Left renal cortex interstitium (tissue), 4 donors: ENCODE results near the gene RFX2. TPM values are rescaled to one million over a fixed set of nuclear protein-coding genes. Genes with fewer than 3 reads are reported as not detected.
A peak's percentile ranks its signal among the peaks of the same experiment; 100 is the strongest.
"Not testable (repeated sequence)": the region's sequence is repeated elsewhere in the genome, so short reads cannot be mapped to it uniquely, and the experiment has no call there.

ENCODE experiments used
- DNase-seq, 4 donors: peaks; one replicate each; pipeline ENCODE4 v3.0.0-alpha.2; 2013; ENCODE audit warnings: low read depth in 4 of 4, low spot score in 2 of 4, missing footprints in 1 of 4
- polyA plus RNA-seq, 4 donors: library from polyadenylated mRNA; unstranded; fragments of 120-200 nt; gene quantifications; one replicate each; pipeline ENCODE4 v1.2.1, GENCODE V29; 2013; ENCODE audit not compliant: insufficient read length in 4 of 4

RFX2 gene
- polyA plus RNA-seq, 4 donors, result 6.7 to 11.1 (median 8.8) TPM

DNA sequence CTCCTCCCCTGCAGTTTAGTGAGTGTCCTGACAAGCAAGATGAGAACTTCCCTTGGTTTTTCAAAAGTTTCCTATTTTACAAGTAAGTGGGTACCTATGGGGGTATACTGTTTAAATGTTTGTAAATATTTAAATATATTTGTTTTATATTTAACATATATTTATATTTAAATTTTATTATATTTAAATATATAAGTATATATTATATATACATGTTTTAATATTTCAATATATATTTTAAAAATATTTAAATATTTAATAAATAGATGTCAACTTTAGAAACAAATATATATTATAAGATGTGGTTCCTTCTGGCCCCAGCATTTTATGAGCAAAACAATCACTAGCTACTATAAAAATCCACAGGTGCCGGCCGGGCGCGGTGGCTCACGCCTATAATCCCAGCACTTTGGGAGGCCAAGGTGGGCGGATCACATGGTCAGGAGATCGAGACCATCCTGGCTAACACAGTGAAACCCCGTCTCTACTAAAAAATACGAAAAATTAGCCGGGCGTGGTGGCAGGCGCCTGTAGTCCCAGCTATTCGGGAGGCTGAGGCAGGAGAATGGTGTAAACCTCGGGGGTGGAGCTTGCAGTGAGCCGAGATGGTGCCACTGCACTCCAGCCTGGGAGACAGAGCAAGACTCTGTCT is 3.5 kb downstream of the RFX2 start:
- not testable (repeated sequence) for DNase-seq

DNA sequence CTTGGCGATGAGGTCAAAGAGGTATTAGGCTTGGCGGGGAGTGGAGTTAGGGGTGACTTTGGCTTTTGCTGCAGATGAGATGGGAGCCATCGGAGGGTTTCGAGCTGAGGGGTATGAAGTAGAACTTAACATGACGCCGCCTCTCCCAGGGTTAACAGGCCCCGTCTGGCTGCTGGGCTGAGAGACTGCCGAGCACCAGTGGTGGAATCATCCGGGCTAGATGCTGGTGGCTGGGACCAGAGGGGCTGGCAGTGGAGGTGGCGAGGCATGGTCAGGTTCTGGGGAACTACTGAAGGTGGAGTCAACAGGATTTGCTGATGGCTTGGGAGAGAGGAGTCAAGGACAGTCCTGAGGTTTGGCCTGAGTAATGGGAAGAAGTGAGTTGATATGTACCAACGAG is 4.9 kb downstream of the RFX2 start:
- no peak for DNase-seq

DNA sequence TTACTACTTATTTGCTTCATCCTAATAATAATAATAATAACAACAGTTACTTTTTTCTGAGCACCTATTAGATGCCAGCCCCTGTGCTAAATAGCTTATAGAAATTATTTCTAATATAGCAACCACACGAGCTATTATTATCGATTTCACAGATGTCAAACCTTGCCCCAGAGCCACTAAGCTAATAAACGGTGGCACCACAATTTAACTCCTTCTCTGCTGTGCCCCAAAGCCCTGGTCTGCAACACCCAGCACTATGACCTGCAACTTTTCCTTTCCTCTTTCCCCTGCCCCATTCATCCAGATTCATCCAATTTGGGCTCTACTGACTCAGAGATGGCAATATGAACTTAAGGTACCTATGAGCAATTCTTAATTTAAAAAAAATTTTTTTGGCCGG is 6.4 kb downstream of the RFX2 start:
- no peak for DNase-seq

DNA sequence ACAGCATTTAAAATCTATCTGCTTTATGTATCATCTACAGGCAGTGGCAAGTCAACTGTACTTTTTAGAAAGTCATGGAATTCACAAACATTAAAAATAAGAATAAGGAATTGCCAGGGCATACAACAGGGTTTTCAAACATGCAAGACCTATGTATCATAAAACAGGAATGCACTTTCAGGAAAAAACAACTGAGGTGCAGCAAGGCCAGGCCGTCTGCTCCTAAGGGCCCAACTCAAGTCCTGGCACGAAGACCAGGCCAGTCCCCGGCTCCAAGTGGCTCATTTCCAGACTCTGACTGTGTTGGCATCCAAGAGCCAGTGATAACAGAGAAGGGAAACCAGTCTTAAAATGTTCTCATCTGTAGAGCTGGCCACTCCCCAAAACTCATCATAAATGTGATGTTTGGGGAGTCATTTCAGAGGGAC is 7.1 kb downstream of the RFX2 start:
- DNase-seq, result no peak

DNA sequence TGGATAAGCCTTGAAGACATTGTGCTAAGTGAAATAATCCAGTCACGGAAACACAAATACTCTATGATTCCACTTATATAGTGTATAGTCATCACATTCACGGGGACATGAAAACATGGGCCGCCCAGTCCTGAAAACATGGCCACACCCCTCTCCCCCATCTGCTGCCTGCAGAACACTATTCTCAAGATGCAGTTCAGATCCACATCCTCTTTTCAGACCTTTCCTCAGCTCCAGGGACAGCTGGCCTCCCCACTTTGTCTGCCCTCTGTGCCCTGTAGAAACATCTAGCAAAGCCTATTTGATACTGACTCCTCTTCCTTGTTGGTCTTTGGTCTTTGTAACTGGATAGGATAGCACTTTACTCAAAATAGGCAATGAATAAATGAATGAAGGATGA is 8.3 kb downstream of the RFX2 start:
- DNase-seq, result no peak

DNA sequence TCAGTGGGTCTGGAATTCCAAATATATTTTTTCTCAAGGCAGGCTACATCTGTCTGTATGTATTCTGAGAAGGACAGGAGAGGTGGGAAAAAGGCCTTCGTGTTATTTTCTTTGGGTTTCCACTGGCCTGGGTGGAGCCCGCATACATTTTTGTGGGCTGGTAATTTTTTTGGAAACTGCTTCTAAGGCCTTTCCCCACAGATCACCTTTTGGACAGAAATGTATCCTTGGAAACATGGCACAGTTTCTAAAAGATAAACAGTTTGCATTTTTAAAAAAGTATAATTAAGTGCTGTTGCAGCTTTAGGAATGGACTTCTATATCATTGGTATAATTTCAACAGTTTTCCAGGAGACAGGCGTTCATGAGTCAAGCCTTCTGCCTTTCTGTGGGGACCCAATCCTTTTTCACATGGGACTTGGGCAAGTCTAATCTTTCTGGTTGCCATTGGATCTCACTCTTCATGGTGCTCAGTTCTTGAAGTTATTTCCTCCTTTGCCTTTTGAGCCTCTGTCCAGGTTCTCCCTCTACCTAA is 8.9 kb downstream of the RFX2 start:
- DNase-seq, result no peak

DNA sequence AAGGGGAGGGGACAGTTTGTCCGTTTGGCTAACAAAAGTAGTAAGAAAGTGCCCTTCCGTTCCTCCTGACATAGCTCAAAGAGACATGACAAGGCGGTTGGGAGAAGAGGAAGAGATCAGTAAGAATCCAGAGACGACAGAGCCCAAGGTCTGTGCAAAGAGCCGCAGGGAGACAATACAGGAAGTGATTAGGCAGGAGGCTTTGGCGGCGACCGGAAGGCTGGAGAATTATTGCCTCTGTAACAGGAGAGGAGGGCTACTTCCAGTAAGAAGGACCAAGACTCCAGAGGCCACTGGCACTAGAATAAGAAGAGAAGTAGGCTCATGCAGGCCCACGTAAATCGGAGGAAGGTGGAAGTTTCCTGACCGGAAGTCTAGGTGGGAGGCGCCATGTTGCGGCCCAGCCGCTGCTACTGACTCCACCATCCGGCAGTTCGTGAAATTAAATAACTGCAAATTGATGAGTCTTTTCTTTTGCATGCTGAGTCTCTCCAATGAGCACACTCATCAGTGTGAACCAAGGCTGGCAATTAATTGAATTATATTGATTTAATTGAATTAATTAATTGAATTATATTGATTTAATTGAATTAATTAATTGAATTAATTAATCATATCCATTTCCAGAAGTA is 9.9 kb downstream of the RFX2 start:
- DNase-seq, result no peak

DNA sequence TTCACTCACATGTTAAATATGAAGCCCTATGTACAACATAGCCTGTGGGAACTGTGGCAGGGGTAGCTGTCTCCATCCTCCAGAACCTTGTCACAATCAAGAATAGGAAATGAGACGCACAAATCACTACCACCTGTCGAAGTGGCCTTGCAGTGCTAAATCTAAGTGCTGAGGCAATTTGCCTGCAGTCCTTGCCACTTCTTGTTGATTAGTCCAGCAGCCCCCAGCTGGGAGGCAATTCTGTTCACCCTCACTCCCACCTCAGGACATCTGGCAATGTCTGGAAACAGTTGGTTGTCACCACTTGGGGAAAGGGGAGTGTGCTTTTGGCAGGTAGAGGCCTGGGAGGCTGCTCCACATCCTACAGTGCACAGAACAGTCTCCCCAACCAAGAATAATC is 10.7 kb downstream of the RFX2 start:
- DNase-seq, result no peak

DNA sequence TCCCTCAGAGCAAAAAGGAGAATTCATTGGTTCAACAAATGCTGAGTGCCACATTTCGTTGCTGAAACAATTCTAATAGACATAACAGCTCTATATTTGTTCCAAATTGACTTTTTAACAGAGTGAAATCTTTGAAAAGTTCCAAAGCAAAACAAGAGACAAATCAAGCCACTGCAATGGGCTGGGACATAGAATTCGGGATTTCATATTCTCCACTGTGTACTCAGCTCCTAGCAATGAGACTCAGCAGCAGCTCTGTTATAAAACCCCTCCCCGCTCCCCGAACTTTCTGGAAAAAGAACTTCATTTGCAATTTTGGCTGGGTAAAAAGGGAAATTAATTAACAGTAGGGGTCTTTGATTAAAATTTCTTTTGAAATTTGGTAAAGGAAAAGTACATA is 11.3 kb downstream of the RFX2 start:
- DNase-seq, result no peak

DNA sequence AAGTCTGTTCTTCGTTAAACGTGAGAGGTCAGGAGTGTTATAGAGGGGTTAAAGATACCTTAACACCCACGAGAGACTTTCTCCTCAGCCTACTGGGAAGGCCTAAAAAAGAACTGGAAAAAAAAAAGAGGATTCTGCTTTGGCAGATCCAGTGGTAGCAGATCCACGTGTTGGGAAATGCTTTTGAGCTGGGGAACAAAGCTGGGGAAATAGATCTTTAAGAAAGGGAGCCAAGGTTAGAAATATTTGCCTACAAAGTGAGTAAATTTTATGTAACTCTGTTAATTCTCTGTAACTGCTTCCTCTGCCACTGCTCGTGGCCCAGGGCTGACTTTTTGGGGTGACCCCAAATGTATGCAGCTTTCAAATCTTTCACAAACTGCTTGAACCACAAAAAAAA is 11.7 kb downstream of the RFX2 start:
- DNase-seq, result no peak

DNA sequence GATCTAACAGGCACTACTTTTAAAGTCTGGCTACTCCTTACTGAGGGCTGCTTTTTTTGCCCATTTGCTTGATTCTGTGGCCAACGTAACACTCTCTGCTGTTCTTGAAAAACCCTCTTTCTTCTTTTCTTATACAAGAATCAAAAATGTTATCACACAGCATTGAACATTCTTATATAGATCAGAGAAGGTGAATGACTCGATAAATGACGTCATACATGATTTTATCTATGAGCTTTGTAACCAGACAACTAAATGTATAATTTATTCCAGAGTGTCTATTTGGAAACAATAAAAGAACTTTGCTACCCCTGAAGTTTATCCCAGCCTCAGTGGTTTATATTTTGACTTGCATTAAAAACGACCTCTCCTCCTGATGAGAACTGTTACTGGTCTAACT is 12.4 kb downstream of the RFX2 start:
- DNase-seq, result no peak

DNA sequence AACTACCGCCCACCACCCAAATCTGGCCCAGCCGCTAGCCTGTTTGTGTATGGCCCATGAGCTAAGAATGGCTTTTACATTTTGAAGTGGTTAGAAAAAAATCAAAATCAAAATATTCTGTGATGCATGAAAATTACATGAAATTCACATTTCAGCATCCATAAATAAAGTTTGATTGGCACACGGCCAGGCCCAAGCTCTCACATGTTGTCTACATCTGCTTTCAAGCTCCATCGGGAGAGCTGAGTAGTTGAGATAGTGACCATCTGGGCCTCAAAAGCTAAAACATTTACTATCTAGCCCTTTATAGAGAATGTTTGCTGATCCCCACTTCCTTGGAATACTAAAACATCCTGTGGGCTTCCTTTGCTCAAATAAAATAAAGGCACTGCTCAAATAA is 14.5 kb downstream of the RFX2 start:
- DNase-seq, result no peak

DNA sequence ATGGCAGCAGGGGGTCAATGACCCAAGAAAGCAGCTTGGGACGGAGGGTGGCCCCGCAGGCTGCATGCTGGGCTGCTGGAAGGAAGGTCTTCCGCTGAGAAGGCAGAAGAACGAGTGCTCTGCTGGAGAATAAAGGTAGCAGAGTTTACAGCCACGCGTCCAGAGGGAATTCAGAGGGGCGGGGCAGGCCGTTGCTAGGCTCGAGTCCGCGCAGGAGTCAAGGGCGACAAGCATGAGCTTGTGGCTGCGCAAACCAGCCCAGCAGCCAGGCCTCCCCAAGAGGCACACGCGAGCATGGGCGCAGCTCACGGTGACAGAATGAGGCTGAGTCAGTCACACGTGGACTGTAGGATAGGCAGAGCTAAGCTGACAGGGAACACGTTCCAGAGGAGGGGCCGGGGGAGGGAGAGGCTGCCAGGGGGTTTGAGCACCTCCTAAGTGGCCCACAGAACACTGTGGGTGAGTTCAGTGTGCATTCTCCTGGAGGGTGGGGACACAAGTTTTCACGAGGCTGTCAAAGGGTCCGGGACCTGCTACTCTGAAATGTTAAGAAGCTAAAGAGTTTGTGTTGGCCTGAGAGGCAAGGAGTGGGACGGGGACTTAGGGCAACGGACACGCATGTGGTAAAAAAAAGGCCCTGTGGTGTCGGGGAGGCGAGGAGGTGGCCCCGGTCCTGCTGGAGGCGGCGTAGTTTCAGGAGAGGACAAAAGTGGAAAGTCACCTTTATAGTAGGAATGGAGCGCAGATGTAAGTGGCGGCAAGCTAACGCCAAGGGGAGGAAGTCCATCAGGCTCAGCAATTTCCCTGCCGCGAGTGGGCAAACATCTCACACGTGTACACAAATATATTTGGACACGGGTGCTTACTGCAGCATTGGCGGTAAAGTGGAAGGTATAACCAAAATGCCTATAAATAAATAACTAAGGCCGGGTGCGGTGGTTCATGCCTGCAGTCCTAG is 17.7 kb downstream of the RFX2 start:
- DNase-seq, result peak in 1 of 4 donors; percentile 65

DNA sequence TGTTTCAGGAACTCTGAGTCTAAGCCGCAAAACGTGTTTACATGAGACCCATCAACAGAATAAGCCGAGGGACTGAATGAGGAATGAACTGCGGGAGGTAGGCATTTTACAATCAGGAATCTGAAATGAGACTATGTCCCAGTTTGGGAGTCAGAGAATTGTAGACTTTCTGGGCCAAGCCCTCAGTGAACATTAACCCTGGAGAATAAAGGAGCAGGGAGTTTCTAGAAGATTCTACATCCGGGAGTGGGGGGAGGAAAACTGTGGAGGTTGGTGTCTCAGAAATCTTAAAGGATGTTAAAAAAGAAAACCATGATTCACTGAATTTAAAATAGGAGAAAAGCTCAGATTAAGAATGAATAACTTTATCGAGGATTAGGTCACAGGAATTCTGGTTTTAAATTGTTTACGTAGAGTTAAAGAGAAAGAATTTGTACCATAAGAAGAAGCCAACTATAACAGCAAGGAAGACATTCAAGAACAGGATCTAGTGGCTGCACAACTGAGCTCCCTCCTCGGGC is 18.5 kb downstream of the RFX2 start:
- no peak for DNase-seq

DNA sequence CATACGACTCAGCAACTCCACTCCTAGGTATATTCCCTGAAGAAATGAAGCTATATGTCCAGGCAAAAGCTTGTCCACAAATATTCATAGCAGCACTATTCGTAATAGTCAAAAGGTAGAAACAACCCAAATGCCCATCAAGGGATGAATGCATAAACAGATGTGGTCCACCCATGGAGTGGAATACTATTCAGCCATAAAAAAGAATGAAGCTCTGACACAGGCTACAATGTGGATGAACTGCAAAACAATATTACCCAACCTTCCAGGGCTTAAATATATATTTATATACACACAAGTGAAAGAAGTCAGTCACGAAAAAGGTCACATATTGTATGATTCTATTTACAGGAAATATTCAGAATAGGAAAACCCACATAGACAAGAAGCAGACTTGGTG is 19.7 kb downstream of the RFX2 start:
- DNase-seq, result no peak

DNA sequence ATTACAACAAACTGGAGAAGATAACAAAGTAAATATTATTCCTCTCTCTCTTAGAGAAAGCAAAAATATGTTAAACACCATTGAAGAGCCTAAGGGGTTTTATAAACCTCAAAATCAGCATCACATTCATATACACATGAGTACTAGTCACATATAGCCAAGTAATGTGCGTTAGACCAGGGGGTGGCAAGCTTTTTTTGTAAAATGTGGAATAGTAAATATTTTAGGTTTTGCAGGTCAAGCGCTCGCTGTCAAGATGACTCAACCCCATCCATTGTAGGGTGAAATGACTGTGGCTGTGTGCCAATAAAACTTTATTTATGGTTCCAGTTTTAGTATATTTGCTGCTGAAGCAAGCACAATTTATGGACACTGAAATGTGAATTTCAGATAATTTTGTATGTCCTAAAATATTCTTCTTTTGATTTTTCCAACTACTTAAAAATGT is 21.7 kb downstream of the RFX2 start:
- DNase-seq, result no peak

DNA sequence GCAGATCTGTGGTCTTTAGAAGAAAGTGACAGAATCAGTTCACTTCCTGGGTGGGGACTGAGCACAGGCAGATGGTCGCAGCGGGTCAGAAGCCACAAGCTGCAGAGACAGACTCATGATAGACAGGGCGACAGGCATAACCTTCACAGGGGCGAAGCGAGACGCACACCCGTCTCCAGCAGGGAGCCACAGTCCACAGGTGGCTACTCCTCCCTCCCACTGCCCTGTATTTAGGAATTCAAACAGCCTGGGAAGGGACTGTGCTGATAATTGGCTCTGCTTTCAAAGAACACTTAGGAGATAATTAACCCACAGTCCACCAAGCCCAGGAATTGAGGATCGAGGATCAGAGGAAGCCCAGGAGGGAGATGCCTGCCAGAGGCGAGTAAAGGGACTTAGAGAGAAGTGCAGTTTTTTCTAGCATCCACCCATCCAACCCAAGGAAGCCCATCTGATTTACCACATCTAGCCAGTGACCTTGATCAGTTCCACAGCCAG is 23.2 kb downstream of the RFX2 start:
- no peak for DNase-seq

DNA sequence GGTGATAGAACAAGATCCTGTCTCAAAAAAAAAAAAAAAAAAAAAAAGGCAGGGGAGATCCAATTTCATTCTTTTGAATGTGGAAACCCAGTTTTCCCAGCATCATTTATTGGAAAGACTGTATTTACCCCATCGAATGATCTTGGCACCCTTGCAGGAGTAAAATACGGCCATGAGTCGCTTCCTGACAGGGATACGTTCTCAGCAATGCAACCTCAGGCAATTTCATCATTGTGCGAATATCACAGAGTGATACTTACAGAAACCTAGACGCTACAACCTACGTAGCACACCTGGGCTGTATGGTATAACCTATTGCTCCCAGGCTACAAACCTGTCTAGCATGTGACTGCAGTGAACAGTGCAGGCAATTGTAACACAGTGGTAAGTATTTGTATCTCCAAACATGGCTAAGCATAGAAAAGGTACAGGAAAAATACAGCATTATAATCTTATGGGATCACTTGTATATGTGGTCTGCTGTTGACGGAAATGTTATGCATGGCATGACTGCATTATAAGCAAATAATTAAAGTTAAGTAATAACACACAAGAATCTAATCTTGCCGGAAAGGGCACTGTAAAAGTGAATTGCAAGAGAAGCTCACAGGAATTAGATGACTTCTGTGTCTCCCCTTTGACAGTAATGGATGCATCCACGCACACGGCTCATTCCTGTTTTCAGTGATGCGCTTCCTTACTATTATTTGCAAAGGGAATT is 24.1 kb downstream of the RFX2 start:
- no peak for DNase-seq

DNA sequence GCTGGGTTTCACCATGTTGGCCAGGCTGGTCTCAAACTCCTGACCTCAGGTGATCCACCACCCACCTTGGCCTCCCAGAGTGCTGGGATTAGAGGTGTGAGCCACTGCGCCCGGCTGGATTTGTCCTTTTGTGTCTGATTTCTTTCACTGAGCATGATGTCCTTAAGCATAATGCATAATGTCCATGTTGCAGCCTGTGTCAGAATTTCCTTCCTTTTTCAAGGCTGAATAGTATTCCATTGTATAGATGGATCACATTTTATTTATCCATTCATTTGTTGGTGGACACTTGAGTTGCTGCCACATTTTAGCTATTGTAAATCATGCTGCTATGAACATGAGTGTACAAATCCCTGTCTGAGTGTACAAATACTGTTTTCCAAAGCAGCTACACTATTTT is 25.5 kb downstream of the RFX2 start:
- no peak for DNase-seq

DNA sequence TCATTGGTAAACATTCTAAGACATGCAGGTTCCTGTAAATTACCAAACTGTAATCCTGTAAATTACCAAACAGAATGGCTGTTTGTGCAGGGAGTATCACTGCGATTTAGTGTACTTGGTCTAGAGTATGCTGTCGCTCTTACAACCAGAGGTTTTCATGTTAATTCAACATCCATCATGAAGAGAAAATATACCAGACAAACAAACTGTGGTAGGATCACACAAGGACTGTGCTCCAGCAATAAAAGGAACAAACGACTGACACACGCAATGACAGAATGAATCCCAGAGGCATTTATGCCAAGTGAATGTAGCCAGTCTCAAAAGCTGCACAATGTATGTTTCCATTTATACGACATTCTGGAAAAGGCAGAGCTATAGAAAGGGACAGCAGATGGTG is 31.2 kb downstream of the RFX2 start:
- no peak for DNase-seq
